Sigmoid colon (tissue), 7 donors: ENCODE measurements around the gene S1PR4. TPM values are rescaled to one million over a fixed set of nuclear protein-coding genes. Genes with fewer than 3 reads are reported as not detected.

Source experiments
- DNase-seq: peaks from one replicate; pipeline ENCODE4 v3.0.0-alpha.2; 2019
- H3K27ac ChIP-seq, 4 donors: fragments of 200-600 bp; sonication (generic); one replicate each; pipeline ENCODE4 v1.5.1; 2016 to 2019; ENCODE audit warnings: mild to moderate bottlenecking in 1 of 4
- H3K27me3 ChIP-seq, 3 donors: fragments of 200-600 bp; sonication (generic); one replicate each; pipeline ENCODE4 v1.5.1; 2019; ENCODE audit warnings: mild to moderate bottlenecking in 1 of 3
- H3K36me3 ChIP-seq, 4 donors: fragments of 200-600 bp; sonication (generic); one replicate each; pipeline ENCODE4 v1.5.1; 2016 to 2019
- H3K4me1 ChIP-seq, 4 donors: fragments of 200-600 bp; sonication (generic); one replicate each; pipeline ENCODE4 v1.5.1; 2017 to 2019
- H3K4me3 ChIP-seq, 4 donors: fragments of 200-600 bp; sonication (generic); one replicate each; pipeline ENCODE4 v1.5.1; 2017 to 2019; ENCODE audit warnings: mild to moderate bottlenecking in 2 of 4, moderate library complexity in 1 of 4
- H3K9me3 ChIP-seq, 4 donors: fragments of 200-600 bp in 3 of 4; sonication (generic) in 3 of 4; one replicate each; pipeline versions ENCODE4 v1.5.1 to v1.6.1; 2013 to 2019
- CTCF ChIP-seq, 4 experiments: fragments of 450-650 bp in 3 of 4; fragments of 200-600 bp in 1 of 4; IDR thresholded peaks; one replicate each; pipeline ENCODE4 v1.5.1; 2016 to 2019; ENCODE audit warnings: antibody characterized with exemption in 4 of 4, mild to moderate bottlenecking in 3 of 4, moderate library complexity in 2 of 4
- EP300 ChIP-seq, 4 donors: sonication (generic); formaldehyde crosslinking; IDR thresholded peaks; one replicate each; pipeline ENCODE4 v1.6.1; 2017; ENCODE audit warnings: antibody characterized with exemption in 4 of 4
- POLR2A ChIP-seq, 2 donors: fragments of 450-650 bp; IDR thresholded peaks; one replicate each; pipeline ENCODE4 v1.6.1; 2016; ENCODE audit warnings: antibody characterized with exemption in 2 of 2, mild to moderate bottlenecking in 2 of 2, moderate library complexity in 2 of 2
- POLR2AphosphoS5 ChIP-seq, 4 donors: sonication (generic); formaldehyde crosslinking; IDR thresholded peaks; one replicate each; pipeline ENCODE4 v1.6.1; 2017; ENCODE audit warnings: antibody characterized with exemption in 4 of 4
- WGBS, 2 donors: extraction: QIAGEN DNeasy Blood & Tissue Kit; methylation state at CpG; one replicate each; pipeline ENCODE4 v1.1.7; 2013; 5-methylcytosine and 5-hydroxymethylcytosine counted together
- intact Hi-C: fragments of 100-400 bp; cut with DNase I; formaldehyde crosslinking; loops from one replicate; pipeline ENCODE4 v1.15.1; 2023
- polyA plus RNA-seq, 3 donors: library from polyadenylated mRNA; stranded (reverse); fragments of 200-250 nt; gene quantifications; one replicate each; pipeline ENCODE4 v1.2.3, GENCODE V29; 2013
- total RNA-seq, 4 donors: library from RNA; depleted of rRNA; stranded (reverse); fragments of >200 nt; gene quantifications; one replicate each; pipeline ENCODE4 v1.1.0, GENCODE V29; 2016
- donor health status: healthy with polysubstance abuse.
- donor health status: Bipolar disorder and iron deficiency.
- donor health status: healthy.

The S1PR4 gene
- total and polyA plus RNA-seq, 7 donors, result 0.33 to 24.4 (median 0.60) TPM; not detected in 2

GRCh38 chr19:3225169-3225485, 46.6 kb downstream of the S1PR4 start:
- Histone ChIP-seq H3K27ac (no peak overlapping the region), H3K27me3 (peaks cover 17 to 92% (median 53%) of the 10 kb centered on the region in 3 donors), H3K4me1 (peaks cover 0 to 12% (median 6%) of the 10 kb centered on the region in 4 donors), H3K36me3 (no peaks in the 10 kb centered on the region), H3K4me3 (no peak overlapping the region), H3K9me3 (no peaks in the 10 kb centered on the region)
- no peak for DNase-seq
- intact Hi-C loops, result no loop called here
- 2% methylated on average over 9 of the region's 9 CpGs for WGBS, 2 donors
- no peak for TF ChIP-seq CTCF (IDR thresholded peaks at IDR 0.05)
- no peak for TF ChIP-seq POLR2A (IDR thresholded peaks at IDR 0.05)
- no peak for TF ChIP-seq EP300 (IDR thresholded peaks at IDR 0.05)
- no peak for TF ChIP-seq POLR2AphosphoS5 (IDR thresholded peaks at IDR 0.05)

GRCh38 chr19:3225677-3226093, 47.1 kb downstream of the S1PR4 start:
- Histone ChIP-seq H3K4me1 (peaks cover 0 to 12% (median 6%) of the 10 kb centered on the region in 4 donors), H3K27ac (no peak overlapping the region), H3K4me3 (no peak overlapping the region), H3K27me3 (peaks cover 17 to 93% (median 53%) of the 10 kb centered on the region in 3 donors), H3K36me3 (no peaks in the 10 kb centered on the region), H3K9me3 (no peaks in the 10 kb centered on the region)
- TF ChIP-seq POLR2A (IDR thresholded peaks at IDR 0.05) (no peak), CTCF (IDR thresholded peaks at IDR 0.05) (no peak), EP300 (IDR thresholded peaks at IDR 0.05) (no peak), POLR2AphosphoS5 (IDR thresholded peaks at IDR 0.05) (no peak)
- whole genome bisulfite sequencing, 2 donors, result 34 to 44% methylated on average over 16 of the region's 16 CpGs
- DNase-seq, result no peak
- intact Hi-C loops, result no loop called here

- Histone ChIP-seq H3K27ac (no peak overlapping the region), H3K27me3 (peaks cover 17 to 81% (median 50%) of the 10 kb centered on the region in 3 donors)
- DNase-seq, result no peak
Measured at GRCh38 chr19:3227054-3227626, 48.6 kb downstream of the S1PR4 start.

GRCh38 chr19:3229346-3229743, 50.8 kb downstream of the S1PR4 start:
- no peak overlapping the region for H3K4me3 ChIP-seq
- 43 to 54% methylated on average over 9 of the region's 9 CpGs for WGBS, 2 donors
- no peak overlapping the region for H3K27ac ChIP-seq
- TF ChIP-seq POLR2A (IDR thresholded peaks at IDR 0.05) (no peak), CTCF (IDR thresholded peaks at IDR 0.05) (no peak), EP300 (IDR thresholded peaks at IDR 0.05) (no peak), POLR2AphosphoS5 (IDR thresholded peaks at IDR 0.05) (no peak)
- H3K4me1 ChIP-seq, result peaks cover 0 to 8% (median 4%) of the 10 kb centered on the region in 4 donors
- intact Hi-C loops, result no loop called here
- peaks cover 10 to 68% (median 37%) of the 10 kb centered on the region in 3 donors for H3K27me3 ChIP-seq
- H3K36me3 ChIP-seq, result no peaks in the 10 kb centered on the region
- DNase-seq, result no peak
- no peaks in the 10 kb centered on the region for H3K9me3 ChIP-seq

More at GRCh38 chr19:3227054-3227626, 48.6 kb downstream of the S1PR4 start:
- H3K36me3 ChIP-seq, result no peaks in the 10 kb centered on the region
- H3K4me1 ChIP-seq, result peaks cover 0 to 12% (median 6%) of the 10 kb centered on the region in 4 donors
- intact Hi-C loops, result no loop called here
- H3K9me3 ChIP-seq, result no peaks in the 10 kb centered on the region
- TF ChIP-seq EP300 (IDR thresholded peaks at IDR 0.05) (no peak), POLR2AphosphoS5 (IDR thresholded peaks at IDR 0.05) (no peak), CTCF (IDR thresholded peaks at IDR 0.05) (no peak), POLR2A (IDR thresholded peaks at IDR 0.05) (no peak)
- no peak overlapping the region for H3K4me3 ChIP-seq
- WGBS, 2 donors, result 61 to 74% methylated on average over 12 of the region's 12 CpGs

Other genes starting within 250 kb of the S1PR4 start
- gene ZNF77, start 233.8 kb upstream of the S1PR4 start, total RNA-seq, result 1 to 10 TPM; 3.4 to 8.2 (median 5.3) TPM
- 1 to 10 TPM; 1.8 to 2.7 (median 2.1) TPM for gene ZNF77, start 233.8 kb upstream of the S1PR4 start, polyA plus RNA-seq
- gene TLE6, start 201.2 kb upstream of the S1PR4 start, total RNA-seq, result under 1 TPM in 3 of 4 donors, not detected in 1; 0.71 to 0.99 (median 0.81) TPM
- 1 to 10 TPM; 1.8 to 7.2 (median 3.0) TPM for gene TLE6, start 201.2 kb upstream of the S1PR4 start, polyA plus RNA-seq
- gene TLE2, start 149.5 kb upstream of the S1PR4 start, total RNA-seq, result 10 to 100 TPM; 27.8 to 66.5 (median 47.3) TPM
- 10 to 100 TPM; 10.9 to 20.9 (median 14.4) TPM for gene TLE2, start 149.5 kb upstream of the S1PR4 start, polyA plus RNA-seq
- gene TLE5, start 116.3 kb upstream of the S1PR4 start, total RNA-seq, result 100 to 1,000 TPM; 581 to 711 (median 629) TPM
- 100 to 1,000 TPM; 561 to 714 (median 581) TPM for gene TLE5, start 116.3 kb upstream of the S1PR4 start, polyA plus RNA-seq
- 10 to 100 TPM; 43.2 to 52.5 (median 45.4) TPM for gene GNA11, start 84.4 kb upstream of the S1PR4 start, total RNA-seq
- 100 to 1,000 TPM in 2 of 3 donors, 10 to 100 TPM in 1; 90.1 to 151 (median 150) TPM for gene GNA11, start 84.4 kb upstream of the S1PR4 start, polyA plus RNA-seq
- gene GNA15, start 42.7 kb upstream of the S1PR4 start, total RNA-seq, result 1 to 10 TPM in 3 of 4 donors, under 1 TPM in 1; 0.55 to 6.0 (median 4.4) TPM
- 1 to 10 TPM; 4.2 to 5.6 (median 5.1) TPM for gene GNA15, start 42.7 kb upstream of the S1PR4 start, polyA plus RNA-seq
- 10 to 100 TPM; 12.2 to 23.5 (median 16.0) TPM for gene NCLN, start 7.2 kb downstream of the S1PR4 start, total RNA-seq
- gene NCLN, start 7.2 kb downstream of the S1PR4 start, polyA plus RNA-seq, result 10 to 100 TPM; 15.0 to 94.7 (median 18.7) TPM
- gene CELF5, start 45.9 kb downstream of the S1PR4 start, total RNA-seq, result 1 to 10 TPM in 2 of 4 donors, under 1 TPM in 2; 0.33 to 1.1 (median 0.72) TPM
- gene CELF5, start 45.9 kb downstream of the S1PR4 start, polyA plus RNA-seq, result under 1 TPM in 2 of 3 donors, not detected in 1; under 0.01 to 0.38 TPM
- gene NFIC, start 187.8 kb downstream of the S1PR4 start, total RNA-seq, result 100 to 1,000 TPM in 1 of 4 donors, 10 to 100 TPM in 3; 63.2 to 114 (median 74.2) TPM
- 10 to 100 TPM in 2 of 3 donors, 1 to 10 TPM in 1; 9.0 to 45.7 (median 10.2) TPM for gene NFIC, start 187.8 kb downstream of the S1PR4 start, polyA plus RNA-seq